ENCODE measurements around the gene PLCG1. TPM values are rescaled to one million over a fixed set of nuclear protein-coding genes. Genes with fewer than 3 reads are reported as not detected.

Gene PLCG1
- total and polyA plus RNA-seq, 7 donors: 16.0 to 43.1 (median 22.9) TPM

- 56 to 72% (median 64%) methylated on average over 13 of the region's 13 CpGs for WGBS, 3 donors
- Histone ChIP-seq H3K4me1 (peaks cover 59% of the 10 kb centered on the region), H3K36me3 (ENCODE audit: insufficient read depth in 1 of 2, low read depth in 1 of 2) (peaks cover 4 to 65% of the 10 kb centered on the region in 2 donors), H3K27me3 (ENCODE audit: insufficient read depth in 3 of 3, low read length in 2 of 3) (no peaks in the 10 kb centered on the region), H3K27ac (peak overlapping the region; percentile 71), H3K4me3 (no peak overlapping the region), H3K9me3 (no peaks in the 10 kb centered on the region)
- TF ChIP-seq CTCF (IDR thresholded peaks at IDR 0.05): no peak
- DNase-seq: peak in 1 of 2 donors; percentile 57
- intact Hi-C loops (cut with DNase I): loop anchor here (1.0 to 5.0 kb wide), 5 partner anchors 58 to 233 kb away; partner anchors contain the start of gene LPIN3 (in 1 of the 2)
- no peak for ATAC-seq
These were observed 36.5 kb downstream of the PLCG1 start for GRCh38 chr20:41173791-41174341.

- peaks cover 64% of the 10 kb centered on the region for H3K4me1 ChIP-seq
- TF ChIP-seq CTCF (IDR thresholded peaks at IDR 0.05): no peak
- ATAC-seq (no peak), DNase-seq (peak in 1 of 2 donors; percentile 12)
- intact Hi-C loops (cut with DNase I): loop anchor here (5.0 kb wide), 2 partner anchors 58 to 233 kb away; no protein-coding TSS in a partner anchor
- peaks cover 2 to 60% of the 10 kb centered on the region in 2 donors for H3K36me3 ChIP-seq (ENCODE audit: insufficient read depth in 1 of 2, low read depth in 1 of 2)
- 84 to 93% (median 88%) methylated on average over 10 of the region's 10 CpGs for WGBS, 3 donors
- no peak overlapping the region for H3K4me3 ChIP-seq
- no peaks in the 10 kb centered on the region for H3K27me3 ChIP-seq (ENCODE audit: insufficient read depth in 3 of 3, low read length in 2 of 3)
- H3K9me3 ChIP-seq: no peaks in the 10 kb centered on the region
- peak overlapping the region; percentile 71 for H3K27ac ChIP-seq
These were observed 37.0 kb downstream of the PLCG1 start for GRCh38 chr20:41174373-41174772.

- no peaks in the 10 kb centered on the region for H3K27me3 ChIP-seq (ENCODE audit: insufficient read depth in 3 of 3, low read length in 2 of 3)
- DNase-seq: peak in 1 of 2 donors; percentile 55
- intact Hi-C loops (cut with DNase I): loop anchor here (5.0 kb wide), 2 partner anchors 58 to 233 kb away; no protein-coding TSS in a partner anchor
- 21 to 61% (median 35%) methylated on average over 2 of the region's 2 CpGs for WGBS, 3 donors
- no peaks in the 10 kb centered on the region for H3K9me3 ChIP-seq
- no peak for TF ChIP-seq CTCF (IDR thresholded peaks at IDR 0.05)
- peak overlapping the region; percentile 71 for H3K27ac ChIP-seq
- no peak overlapping the region for H3K4me3 ChIP-seq
- peaks cover 67% of the 10 kb centered on the region for H3K4me1 ChIP-seq
- ATAC-seq: no peak
- peaks cover 0 to 56% of the 10 kb centered on the region in 2 donors for H3K36me3 ChIP-seq (ENCODE audit: insufficient read depth in 1 of 2, low read depth in 1 of 2)
These were observed 37.4 kb downstream of the PLCG1 start for GRCh38 chr20:41174782-41175181.

- Histone ChIP-seq H3K9me3 (no peaks in the 10 kb centered on the region), H3K4me3 (no peak overlapping the region), H3K36me3 (ENCODE audit: insufficient read depth in 1 of 2, low read depth in 1 of 2) (peaks cover 0 to 52% of the 10 kb centered on the region in 2 donors), H3K27ac (peak overlapping the region; percentile 71), H3K27me3 (ENCODE audit: insufficient read depth in 3 of 3, low read length in 2 of 3) (no peaks in the 10 kb centered on the region), H3K4me1 (peaks cover 67% of the 10 kb centered on the region)
- no peak for TF ChIP-seq CTCF (IDR thresholded peaks at IDR 0.05)
- ATAC-seq: no peak
- 78 to 91% (median 82%) methylated on average over 4 of the region's 4 CpGs for WGBS, 3 donors
- intact Hi-C loops (cut with DNase I): no loop called here
- DNase-seq: peak in 1 of 2 donors; percentile 28
These were observed 37.9 kb downstream of the PLCG1 start for GRCh38 chr20:41175201-41175651.
